CD14-positive monocyte (primary cell): ENCODE data around the gene CEP112. TPM values are rescaled to one million over a fixed set of nuclear protein-coding genes. Genes with fewer than 3 reads are reported as not detected.

Experiments
- DNase-seq, 3 donors: peaks; one replicate each; pipeline ENCODE4 v3.0.0-alpha.2; 2011 to 2022
- H2AFZ ChIP-seq: 2 replicates; pipeline ENCODE4 v1.6.0; 2012; ENCODE audit warnings: mild to moderate bottlenecking, low read depth, low read length, inconsistent platforms; ENCODE audit not compliant: insufficient read depth, poor library complexity, severe bottlenecking
- H3K27ac ChIP-seq, 2 donors: 1 replicate in 1 of 2; 2 replicates in 1 of 2; pipeline ENCODE4 v1.5.1; 2012 to 2013; ENCODE audit warnings: low read length in 2 of 2, control low read depth in 1 of 2, inconsistent platforms in 1 of 2, low read depth in 1 of 2, mild to moderate bottlenecking in 1 of 2
- H3K27me3 ChIP-seq, 2 donors: one replicate each; pipeline versions ENCODE4 v1.6.0 to v1.6.1; 2011 to 2013; ENCODE audit warnings: low read length in 2 of 2; ENCODE audit not compliant: control insufficient read depth in 2 of 2, insufficient read depth in 2 of 2
- H3K36me3 ChIP-seq, 2 donors: replicated peaks in 1 of 2; 1 replicate in 1 of 2; 2 replicates in 1 of 2; pipeline versions ENCODE4 v1.5.1 to v1.6.1; 2012 to 2013; ENCODE audit warnings: low read length in 2 of 2, control low read depth in 1 of 2, inconsistent platforms in 1 of 2, mild to moderate bottlenecking in 1 of 2; ENCODE audit not compliant: insufficient read depth in 2 of 2, control insufficient read depth in 1 of 2
- H3K4me1 ChIP-seq, 2 donors: 1 replicate in 1 of 2; 2 replicates in 1 of 2; pipeline versions ENCODE4 v1.5.1 to v1.6.1; 2012 to 2013; ENCODE audit warnings: low read length in 2 of 2, control low read depth in 1 of 2, inconsistent platforms in 1 of 2, mild to moderate bottlenecking in 1 of 2, moderate library complexity in 1 of 2; ENCODE audit not compliant: insufficient read depth in 2 of 2, control insufficient read depth in 1 of 2
- H3K4me2 ChIP-seq: replicated peaks from 2 replicates; pipeline ENCODE3; 2012; ENCODE audit warnings: low read length, moderate library complexity, mild to moderate bottlenecking; ENCODE audit not compliant: poor library complexity, severe bottlenecking; ENCODE audit errors: extremely low read depth
- H3K4me3 ChIP-seq, 3 experiments: fragments of 200-600 bp in 1 of 3; sonication (generic) in 1 of 3; replicated peaks in 1 of 3; 1 replicate in 2 of 3; 2 replicates in 1 of 3; pipeline ENCODE4 v1.5.1; 2011 to 2013; ENCODE audit warnings: low read length in 3 of 3, mild to moderate bottlenecking in 3 of 3, control low read depth in 2 of 3, low read depth in 2 of 3, inconsistent platforms in 1 of 3, moderate library complexity in 1 of 3
- H3K79me2 ChIP-seq: 2 replicates; pipeline ENCODE4 v1.6.0; 2012; ENCODE audit warnings: mild to moderate bottlenecking, control low read depth, inconsistent platforms, low read length, moderate library complexity; ENCODE audit not compliant: insufficient read depth
- H3K9ac ChIP-seq: 2 replicates; pipeline ENCODE4 v1.6.0; 2017; ENCODE audit warnings: low read length, mild to moderate bottlenecking; ENCODE audit not compliant: insufficient read depth, poor library complexity, severe bottlenecking
- H3K9me3 ChIP-seq, 2 donors: replicated peaks in 1 of 2; 1 replicate in 1 of 2; 2 replicates in 1 of 2; pipeline versions ENCODE4 v1.5.1 to v1.6.1; 2012 to 2013; ENCODE audit warnings: low read length in 2 of 2, control low read depth in 1 of 2; ENCODE audit not compliant: control insufficient read depth in 1 of 2, insufficient read depth in 1 of 2
- H4K20me1 ChIP-seq: 2 replicates; pipeline ENCODE4 v1.6.0; 2012; ENCODE audit warnings: mild to moderate bottlenecking, low read length, control low read depth, moderate library complexity; ENCODE audit not compliant: insufficient read depth
- H3K27ac Mint-ChIP-seq, 7 donors: one replicate each; pipeline ENCODE4 v1.8.0; 2020; ENCODE audit warnings: mild to moderate bottlenecking in 7 of 7, mixed read lengths in 7 of 7, moderate library complexity in 6 of 7, inconsistent platforms in 2 of 7
- H3K27me3 Mint-ChIP-seq, 3 donors: one replicate each; pipeline ENCODE4 v1.8.0; 2021 to 2022; ENCODE audit warnings: low read depth in 3 of 3, mild to moderate bottlenecking in 3 of 3, mixed read lengths in 3 of 3, moderate library complexity in 3 of 3, inconsistent platforms in 1 of 3
- H3K36me3 Mint-ChIP-seq, 2 donors: one replicate each; pipeline ENCODE4 v1.8.0; 2020; ENCODE audit warnings: mixed read lengths in 2 of 2, inconsistent platforms in 1 of 2, mild to moderate bottlenecking in 1 of 2
- H3K4me1 Mint-ChIP-seq: one replicate; pipeline ENCODE4 v1.8.0; 2020; ENCODE audit warnings: mild to moderate bottlenecking, mixed read lengths
- H3K4me3 Mint-ChIP-seq, 2 donors: one replicate each; pipeline ENCODE4 v1.8.0; 2020; ENCODE audit warnings: mild to moderate bottlenecking in 2 of 2, mixed read lengths in 2 of 2, moderate library complexity in 1 of 2
- H3K9me3 Mint-ChIP-seq, 7 donors: one replicate each; pipeline ENCODE4 v1.8.0; 2020 to 2022; ENCODE audit warnings: mixed read lengths in 7 of 7, mild to moderate bottlenecking in 6 of 7, moderate library complexity in 6 of 7, inconsistent platforms in 2 of 7
- WGBS: methylation state at CpG from one replicate; pipeline ENCODE4 v1.1.5; 2013; ENCODE audit warnings: missing lambda C conversion rate; ENCODE audit not compliant: insufficient coverage; 5-methylcytosine and 5-hydroxymethylcytosine counted together
- intact Hi-C, 2 donors: fragments of 100-400 bp; cut with micrococcal nuclease; formaldehyde crosslinking; loops; one replicate each; pipeline versions ENCODE4 v1.15.0 to v1.15.1; 2023
- polyA plus RNA-seq, 3 donors: library from polyadenylated mRNA; depleted of rRNA in 1 of 3; unstranded in 2 of 3; stranded (reverse) in 1 of 3; fragments of 300-500 nt in 2 of 3; fragments of >200 nt in 1 of 3; fragmentation: Illumina TruSeq in 2 of 3; gene quantifications; 1 replicate in 2 of 3; 2 replicates in 1 of 3; pipeline ENCODE4 v1.2.3, GENCODE V29; 2012 to 2021
- TF ChIP-seq, protein P1 (sequence below): fragments of 200-600 bp; IDR thresholded peaks from one replicate; pipeline ENCODE4 v1.8.0; 2022; ENCODE audit warnings: antibody characterized with exemption, mild to moderate bottlenecking

The CEP112 gene
- polyA plus RNA-seq, 3 donors = 0.10 TPM; not detected in 2

DNA sequence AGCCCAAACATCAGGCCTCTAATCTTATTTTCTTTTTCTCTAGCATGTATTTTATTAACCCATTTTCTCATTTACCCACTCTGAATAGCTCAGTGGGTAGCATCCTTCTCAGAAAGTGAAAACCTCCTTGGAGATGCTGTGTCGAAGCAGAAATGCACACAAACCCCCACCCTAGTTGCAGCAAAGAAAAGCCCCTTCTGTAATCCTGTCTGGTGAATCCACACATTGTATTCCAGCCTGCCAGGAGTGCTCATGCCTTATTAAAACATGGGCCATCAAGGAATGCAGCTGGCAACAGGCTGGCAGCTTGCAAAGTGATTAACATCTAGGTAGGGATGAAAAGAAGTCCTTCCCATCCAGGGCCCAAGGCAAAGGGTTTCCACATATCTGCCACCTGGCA lies 590.8 kb downstream of the CEP112 start:
- 86% methylated on average over 1 of the region's 1 CpG for WGBS
- H3K9me3 ChIP-seq = no peaks in the 10 kb centered on the region

DNA sequence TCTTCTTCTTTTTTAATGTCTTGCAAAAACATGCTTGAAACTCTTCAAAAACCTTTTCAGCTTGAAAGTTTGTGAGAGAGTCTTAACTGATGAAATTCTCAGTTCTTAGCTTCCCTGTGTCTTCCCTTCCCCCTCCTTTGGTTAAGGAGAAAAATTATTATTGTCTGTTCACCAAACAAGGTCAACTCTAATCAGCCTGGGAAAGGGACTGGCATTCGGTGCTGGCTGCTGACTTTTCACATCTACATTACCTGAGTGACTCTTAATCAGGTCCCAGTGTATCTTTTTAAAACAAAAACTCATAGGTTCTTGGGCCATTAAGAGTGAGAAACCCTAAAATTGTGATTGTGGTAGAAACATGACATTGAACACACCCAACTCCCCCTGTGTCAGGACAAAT lies 591.4 kb downstream of the CEP112 start:
- H3K36me3 Mint-ChIP-seq = no peaks in the 10 kb centered on the region
- intact Hi-C loops = no loop called here
- Histone ChIP-seq H3K9ac (no peak overlapping the region), H3K79me2 (no peaks in the 10 kb centered on the region), H3K9me3 (no peaks in the 10 kb centered on the region), H2AFZ (no peak overlapping the region), H3K4me3 (no peak overlapping the region), H3K4me1 (no peaks in the 10 kb centered on the region), H4K20me1 (no peaks in the 10 kb centered on the region), H3K27me3 (no peaks in the 10 kb centered on the region), H3K36me3 (no peaks in the 10 kb centered on the region), H3K4me2 (no peak overlapping the region), H3K27ac (no peak overlapping the region)
- H3K4me3 Mint-ChIP-seq = no peak overlapping the region
- DNase-seq = no peak
- no CpG with 5 or more reads among the region's 1 CpG for WGBS
- H3K27me3 Mint-ChIP-seq = peaks cover 0 to 3% (median 0%) of the 10 kb centered on the region in 3 donors
- TF ChIP-seq, protein P1, sequence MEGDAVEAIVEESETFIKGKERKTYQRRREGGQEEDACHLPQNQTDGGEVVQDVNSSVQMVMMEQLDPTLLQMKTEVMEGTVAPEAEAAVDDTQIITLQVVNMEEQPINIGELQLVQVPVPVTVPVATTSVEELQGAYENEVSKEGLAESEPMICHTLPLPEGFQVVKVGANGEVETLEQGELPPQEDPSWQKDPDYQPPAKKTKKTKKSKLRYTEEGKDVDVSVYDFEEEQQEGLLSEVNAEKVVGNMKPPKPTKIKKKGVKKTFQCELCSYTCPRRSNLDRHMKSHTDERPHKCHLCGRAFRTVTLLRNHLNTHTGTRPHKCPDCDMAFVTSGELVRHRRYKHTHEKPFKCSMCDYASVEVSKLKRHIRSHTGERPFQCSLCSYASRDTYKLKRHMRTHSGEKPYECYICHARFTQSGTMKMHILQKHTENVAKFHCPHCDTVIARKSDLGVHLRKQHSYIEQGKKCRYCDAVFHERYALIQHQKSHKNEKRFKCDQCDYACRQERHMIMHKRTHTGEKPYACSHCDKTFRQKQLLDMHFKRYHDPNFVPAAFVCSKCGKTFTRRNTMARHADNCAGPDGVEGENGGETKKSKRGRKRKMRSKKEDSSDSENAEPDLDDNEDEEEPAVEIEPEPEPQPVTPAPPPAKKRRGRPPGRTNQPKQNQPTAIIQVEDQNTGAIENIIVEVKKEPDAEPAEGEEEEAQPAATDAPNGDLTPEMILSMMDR = no peak
- no peak overlapping the region for H3K27ac Mint-ChIP-seq
- peaks cover 0 to 12% (median 3%) of the 10 kb centered on the region in 7 donors for H3K9me3 Mint-ChIP-seq
- no peaks in the 10 kb centered on the region for H3K4me1 Mint-ChIP-seq

More for the DNA sequence above, 590.8 kb downstream of the CEP112 start:
- Histone ChIP-seq H3K27me3 (no peaks in the 10 kb centered on the region), H3K36me3 (no peaks in the 10 kb centered on the region), H3K9ac (no peak overlapping the region), H4K20me1 (no peaks in the 10 kb centered on the region), H2AFZ (no peak overlapping the region), H3K4me2 (no peak overlapping the region), H3K27ac (no peak overlapping the region), H3K79me2 (no peaks in the 10 kb centered on the region), H3K4me1 (no peaks in the 10 kb centered on the region), H3K4me3 (no peak overlapping the region)
- no peaks in the 10 kb centered on the region for H3K36me3 Mint-ChIP-seq
- peaks cover 0 to 15% (median 3%) of the 10 kb centered on the region in 7 donors for H3K9me3 Mint-ChIP-seq
- no peaks in the 10 kb centered on the region for H3K27me3 Mint-ChIP-seq
- intact Hi-C loops = no loop called here
- no peaks in the 10 kb centered on the region for H3K4me1 Mint-ChIP-seq
- no peak overlapping the region for H3K4me3 Mint-ChIP-seq
- H3K27ac Mint-ChIP-seq = no peak overlapping the region
- no peak for DNase-seq
- TF ChIP-seq, protein P1 = no peak
